GM21381 (cell line): ENCODE data around the gene DYNLL2.
"Not testable (repeated sequence)": the region's sequence is repeated elsewhere in the genome, so short reads cannot be mapped to it uniquely, and the experiment has no call there.

Source experiments
- ATAC-seq: cut with Tn5 transposase; IDR thresholded peaks from one replicate; pipeline ENCODE4 v1.9.1; 2021; ENCODE audit warnings: mild to moderate bottlenecking, moderate library complexity; ENCODE audit not compliant: unreplicated experiment

The DYNLL2 gene

GRCh38 chr17:58082870-58083490 lies at the start of gene DYNLL2:
DYNLL2 (plus strand) TSS chr17:58083419; CDS start chr17:58087091, 3,672 bp downstream.
- ATAC-seq, result peak; percentile 60

- no peak for ATAC-seq
Measured at GRCh38 chr17:58039975-58040374, 43.2 kb upstream of the DYNLL2 start.

- ATAC-seq, result no peak
Measured at GRCh38 chr17:58040386-58040785, 42.8 kb upstream of the DYNLL2 start.

GRCh38 chr17:58041161-58041560 lies 42.1 kb upstream of the DYNLL2 start:
- ATAC-seq, result no peak

GRCh38 chr17:58043221-58044181 lies 39.7 kb upstream of the DYNLL2 start:
- ATAC-seq, result no peak

GRCh38 chr17:58044256-58044655 lies 39.0 kb upstream of the DYNLL2 start:
- ATAC-seq, result not testable (repeated sequence)

GRCh38 chr17:58046239-58047094 lies 36.8 kb upstream of the DYNLL2 start:
- ATAC-seq, result no peak

- ATAC-seq, result no peak
Measured at GRCh38 chr17:58047376-58048150, 35.7 kb upstream of the DYNLL2 start.

- ATAC-seq, result no peak
Measured at GRCh38 chr17:58049533-58049932, 33.7 kb upstream of the DYNLL2 start.

- no peak for ATAC-seq
Measured at GRCh38 chr17:58050966-58051365, 32.3 kb upstream of the DYNLL2 start.

GRCh38 chr17:58051468-58051867 lies 31.8 kb upstream of the DYNLL2 start:
- no peak for ATAC-seq

GRCh38 chr17:58052407-58052806 lies 30.8 kb upstream of the DYNLL2 start:
- no peak for ATAC-seq

GRCh38 chr17:58052945-58053715 lies 30.1 kb upstream of the DYNLL2 start:
- ATAC-seq, result no peak

GRCh38 chr17:58054641-58055040 lies 28.6 kb upstream of the DYNLL2 start:
- no peak for ATAC-seq

GRCh38 chr17:58056476-58056875 lies 26.7 kb upstream of the DYNLL2 start:
- ATAC-seq, result no peak

- ATAC-seq, result no peak
Measured at GRCh38 chr17:58059141-58059540, 24.1 kb upstream of the DYNLL2 start.

- no peak for ATAC-seq
Measured at GRCh38 chr17:58060596-58061191, 22.5 kb upstream of the DYNLL2 start.

- no peak for ATAC-seq
Measured at GRCh38 chr17:58061672-58062071, 21.5 kb upstream of the DYNLL2 start.

- ATAC-seq, result no peak
Measured at GRCh38 chr17:58065238-58065637, 18.0 kb upstream of the DYNLL2 start.
